SK-N-SH treated with all-trans-retinoic acid at 6 μM for 48 hours (cell line): Measurements from ENCODE around the gene SLC47A2.

ENCODE experiments used
- ATAC-seq: fragments of 200-7000 bp; cut with Tn5 transposase; 3 replicates; pipeline ENCODE4 v1.9.1; 2020; ENCODE audit warnings: mild to moderate bottlenecking, moderate library complexity
- ARNTL ChIP-seq: fragments of 450-650 bp; formaldehyde crosslinking; IDR thresholded peaks from 2 replicates; pipeline ENCODE4 v1.5.0; 2020; ENCODE audit warnings: low read depth, mild to moderate bottlenecking, moderate library complexity, borderline replicate concordance
- BACH2 ChIP-seq: fragments of 250-450 bp; sonication (Bioruptor Pico); IDR thresholded peaks from 2 replicates; pipeline ENCODE4 v1.9.0; 2021; ENCODE audit warnings: mild to moderate bottlenecking, borderline replicate concordance
- CSDC2 ChIP-seq: fragments of 250-450 bp; sonication (Bioruptor Pico); IDR thresholded peaks from 2 replicates; pipeline ENCODE4 v1.5.0; 2020; ENCODE audit warnings: mild to moderate bottlenecking, moderate library complexity
- ESRRG ChIP-seq: fragments of 250-450 bp; sonication (Bioruptor Pico); IDR thresholded peaks from 2 replicates; pipeline ENCODE4 v1.6.1; 2021; ENCODE audit warnings: mild to moderate bottlenecking
- GLIS3 ChIP-seq: fragments of 250-450 bp; sonication (Bioruptor Pico); IDR thresholded peaks from 2 replicates; pipeline ENCODE4 v1.5.0; 2020; ENCODE audit warnings: mild to moderate bottlenecking, moderate library complexity
- OSR1 ChIP-seq: fragments of 250-450 bp; sonication (Bioruptor Pico); IDR thresholded peaks from 2 replicates; pipeline ENCODE4 v1.8.0; 2022; ENCODE audit warnings: moderate library complexity, mild to moderate bottlenecking, inconsistent platforms
- PPARA ChIP-seq: fragments of 250-450 bp; sonication (Bioruptor Pico); IDR thresholded peaks from 2 replicates; pipeline ENCODE4 v1.5.0; 2020; ENCODE audit warnings: mild to moderate bottlenecking, borderline replicate concordance
- RARB ChIP-seq: fragments of 250-450 bp; sonication (Bioruptor Pico); IDR thresholded peaks from 2 replicates; pipeline ENCODE4 v1.8.0; 2021; ENCODE audit warnings: mild to moderate bottlenecking, moderate library complexity
- SNAI2 ChIP-seq: fragments of 250-450 bp; sonication (Bioruptor Pico); IDR thresholded peaks from 2 replicates; pipeline ENCODE4 v1.5.0; 2020; ENCODE audit warnings: mild to moderate bottlenecking, moderate library complexity
- TCF4 ChIP-seq: fragments of 250-450 bp; sonication (Bioruptor Pico); IDR thresholded peaks from 2 replicates; pipeline ENCODE4 v1.8.0; 2021; ENCODE audit warnings: mild to moderate bottlenecking, moderate library complexity, borderline replicate concordance
- TOX ChIP-seq: fragments of 250-450 bp; sonication (Bioruptor Pico); IDR thresholded peaks from 2 replicates; pipeline ENCODE4 v1.8.0; 2021; ENCODE audit warnings: mild to moderate bottlenecking, moderate library complexity, borderline replicate concordance
- ZC3H10 ChIP-seq: fragments of 250-450 bp; sonication (Bioruptor Pico); IDR thresholded peaks from 2 replicates; pipeline ENCODE4 v1.5.1; 2021; ENCODE audit warnings: mild to moderate bottlenecking, moderate library complexity
- ZFP3 ChIP-seq: fragments of 250-450 bp; sonication (Bioruptor Pico); IDR thresholded peaks from 2 replicates; pipeline ENCODE4 v1.5.0; 2020; ENCODE audit warnings: mild to moderate bottlenecking, moderate library complexity
- ZFP30 ChIP-seq: fragments of 450-650 bp; formaldehyde crosslinking; IDR thresholded peaks from 2 replicates; pipeline ENCODE4 v1.5.0; 2022; ENCODE audit warnings: mild to moderate bottlenecking, moderate library complexity
- ZNF565 ChIP-seq: fragments of 450-650 bp; formaldehyde crosslinking; conservative IDR thresholded peaks from 2 replicates; pipeline ENCODE4 v1.5.0; 2020; ENCODE audit warnings: low read depth, mild to moderate bottlenecking, moderate library complexity
- ZNF70 ChIP-seq: fragments of 450-650 bp; formaldehyde crosslinking; IDR thresholded peaks from 2 replicates; pipeline ENCODE4 v1.5.0; 2020; ENCODE audit warnings: mild to moderate bottlenecking, moderate library complexity
- ZNF8 ChIP-seq: fragments of 450-650 bp; formaldehyde crosslinking; IDR thresholded peaks from 2 replicates; pipeline ENCODE4 v1.5.0; 2020; ENCODE audit warnings: mild to moderate bottlenecking, moderate library complexity
- TF ChIP-seq, protein P1 (sequence below): fragments of 250-450 bp; sonication (Bioruptor Pico); IDR thresholded peaks from 2 replicates; pipeline ENCODE4 v1.5.0; 2020; ENCODE audit warnings: mild to moderate bottlenecking, moderate library complexity
- TF ChIP-seq, protein P2 (sequence below): fragments of 250-450 bp; sonication (Bioruptor Pico); IDR thresholded peaks from 2 replicates; pipeline ENCODE4 v1.8.0; 2021; ENCODE audit warnings: low read depth, mild to moderate bottlenecking, moderate library complexity, borderline replicate concordance
- TF ChIP-seq, protein P3 (sequence below): fragments of 250-450 bp; sonication (Bioruptor Pico); IDR thresholded peaks from 2 replicates; pipeline ENCODE4 v1.5.1; 2021; ENCODE audit warnings: mild to moderate bottlenecking, moderate library complexity
- TF ChIP-seq, protein P4 (sequence below): fragments of 250-450 bp; sonication (Bioruptor Pico); IDR thresholded peaks from 2 replicates; pipeline ENCODE4 v1.8.0; 2020; ENCODE audit warnings: mild to moderate bottlenecking, moderate library complexity, borderline replicate concordance
- TF ChIP-seq, protein P5 (sequence below): fragments of 250-450 bp; sonication (Bioruptor Pico); IDR thresholded peaks from 2 replicates; pipeline ENCODE4 v1.5.1; 2020; ENCODE audit warnings: low read depth, mild to moderate bottlenecking, moderate library complexity

The SLC47A2 gene

DNA sequence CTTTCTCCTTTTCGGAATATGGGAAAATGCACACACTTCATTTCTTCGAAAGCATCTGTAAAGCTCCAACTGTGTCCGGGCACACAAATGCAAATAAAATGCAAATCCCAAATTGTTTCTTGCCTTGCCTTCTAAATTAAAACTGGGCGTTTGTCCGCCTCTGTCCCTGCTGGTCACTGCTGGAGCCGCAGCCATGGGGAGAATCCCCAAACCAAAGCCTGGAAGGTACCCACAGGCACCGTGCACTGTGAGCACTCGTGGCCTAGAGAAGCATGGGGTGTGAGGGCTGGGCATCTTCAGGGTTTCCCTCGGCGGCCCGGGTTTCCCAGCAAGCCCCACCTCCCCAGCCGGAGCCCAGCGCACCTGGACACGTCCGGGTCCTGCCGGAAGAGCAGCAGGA lies 2.9 kb downstream of the SLC47A2 start:
- ATAC-seq, result peak; percentile 45; the same call in 2 of the 3 replicates
- TF ChIP-seq, protein P1, sequence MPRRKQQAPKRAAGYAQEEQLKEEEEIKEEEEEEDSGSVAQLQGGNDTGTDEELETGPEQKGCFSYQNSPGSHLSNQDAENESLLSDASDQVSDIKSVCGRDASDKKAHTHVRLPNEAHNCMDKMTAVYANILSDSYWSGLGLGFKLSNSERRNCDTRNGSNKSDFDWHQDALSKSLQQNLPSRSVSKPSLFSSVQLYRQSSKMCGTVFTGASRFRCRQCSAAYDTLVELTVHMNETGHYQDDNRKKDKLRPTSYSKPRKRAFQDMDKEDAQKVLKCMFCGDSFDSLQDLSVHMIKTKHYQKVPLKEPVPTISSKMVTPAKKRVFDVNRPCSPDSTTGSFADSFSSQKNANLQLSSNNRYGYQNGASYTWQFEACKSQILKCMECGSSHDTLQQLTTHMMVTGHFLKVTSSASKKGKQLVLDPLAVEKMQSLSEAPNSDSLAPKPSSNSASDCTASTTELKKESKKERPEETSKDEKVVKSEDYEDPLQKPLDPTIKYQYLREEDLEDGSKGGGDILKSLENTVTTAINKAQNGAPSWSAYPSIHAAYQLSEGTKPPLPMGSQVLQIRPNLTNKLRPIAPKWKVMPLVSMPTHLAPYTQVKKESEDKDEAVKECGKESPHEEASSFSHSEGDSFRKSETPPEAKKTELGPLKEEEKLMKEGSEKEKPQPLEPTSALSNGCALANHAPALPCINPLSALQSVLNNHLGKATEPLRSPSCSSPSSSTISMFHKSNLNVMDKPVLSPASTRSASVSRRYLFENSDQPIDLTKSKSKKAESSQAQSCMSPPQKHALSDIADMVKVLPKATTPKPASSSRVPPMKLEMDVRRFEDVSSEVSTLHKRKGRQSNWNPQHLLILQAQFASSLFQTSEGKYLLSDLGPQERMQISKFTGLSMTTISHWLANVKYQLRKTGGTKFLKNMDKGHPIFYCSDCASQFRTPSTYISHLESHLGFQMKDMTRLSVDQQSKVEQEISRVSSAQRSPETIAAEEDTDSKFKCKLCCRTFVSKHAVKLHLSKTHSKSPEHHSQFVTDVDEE (CRISPR knock-in tag), result no peak
- TF ChIP-seq, protein P2, sequence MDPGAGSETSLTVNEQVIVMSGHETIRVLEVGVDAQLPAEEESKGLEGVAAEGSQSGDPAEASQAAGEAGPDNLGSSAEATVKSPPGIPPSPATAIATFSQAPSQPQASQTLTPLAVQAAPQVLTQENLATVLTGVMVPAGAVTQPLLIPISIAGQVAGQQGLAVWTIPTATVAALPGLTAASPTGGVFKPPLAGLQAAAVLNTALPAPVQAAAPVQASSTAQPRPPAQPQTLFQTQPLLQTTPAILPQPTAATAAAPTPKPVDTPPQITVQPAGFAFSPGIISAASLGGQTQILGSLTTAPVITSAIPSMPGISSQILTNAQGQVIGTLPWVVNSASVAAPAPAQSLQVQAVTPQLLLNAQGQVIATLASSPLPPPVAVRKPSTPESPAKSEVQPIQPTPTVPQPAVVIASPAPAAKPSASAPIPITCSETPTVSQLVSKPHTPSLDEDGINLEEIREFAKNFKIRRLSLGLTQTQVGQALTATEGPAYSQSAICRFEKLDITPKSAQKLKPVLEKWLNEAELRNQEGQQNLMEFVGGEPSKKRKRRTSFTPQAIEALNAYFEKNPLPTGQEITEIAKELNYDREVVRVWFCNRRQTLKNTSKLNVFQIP (CRISPR knock-in tag), result no peak
- TF ChIP-seq, protein P3, sequence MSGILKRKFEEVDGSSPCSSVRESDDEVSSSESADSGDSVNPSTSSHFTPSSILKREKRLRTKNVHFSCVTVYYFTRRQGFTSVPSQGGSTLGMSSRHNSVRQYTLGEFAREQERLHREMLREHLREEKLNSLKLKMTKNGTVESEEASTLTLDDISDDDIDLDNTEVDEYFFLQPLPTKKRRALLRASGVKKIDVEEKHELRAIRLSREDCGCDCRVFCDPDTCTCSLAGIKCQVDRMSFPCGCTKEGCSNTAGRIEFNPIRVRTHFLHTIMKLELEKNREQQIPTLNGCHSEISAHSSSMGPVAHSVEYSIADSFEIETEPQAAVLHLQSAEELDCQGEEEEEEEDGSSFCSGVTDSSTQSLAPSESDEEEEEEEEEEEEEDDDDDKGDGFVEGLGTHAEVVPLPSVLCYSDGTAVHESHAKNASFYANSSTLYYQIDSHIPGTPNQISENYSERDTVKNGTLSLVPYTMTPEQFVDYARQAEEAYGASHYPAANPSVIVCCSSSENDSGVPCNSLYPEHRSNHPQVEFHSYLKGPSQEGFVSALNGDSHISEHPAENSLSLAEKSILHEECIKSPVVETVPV (CRISPR knock-in tag), result no peak
- TF ChIP-seq, protein P4, sequence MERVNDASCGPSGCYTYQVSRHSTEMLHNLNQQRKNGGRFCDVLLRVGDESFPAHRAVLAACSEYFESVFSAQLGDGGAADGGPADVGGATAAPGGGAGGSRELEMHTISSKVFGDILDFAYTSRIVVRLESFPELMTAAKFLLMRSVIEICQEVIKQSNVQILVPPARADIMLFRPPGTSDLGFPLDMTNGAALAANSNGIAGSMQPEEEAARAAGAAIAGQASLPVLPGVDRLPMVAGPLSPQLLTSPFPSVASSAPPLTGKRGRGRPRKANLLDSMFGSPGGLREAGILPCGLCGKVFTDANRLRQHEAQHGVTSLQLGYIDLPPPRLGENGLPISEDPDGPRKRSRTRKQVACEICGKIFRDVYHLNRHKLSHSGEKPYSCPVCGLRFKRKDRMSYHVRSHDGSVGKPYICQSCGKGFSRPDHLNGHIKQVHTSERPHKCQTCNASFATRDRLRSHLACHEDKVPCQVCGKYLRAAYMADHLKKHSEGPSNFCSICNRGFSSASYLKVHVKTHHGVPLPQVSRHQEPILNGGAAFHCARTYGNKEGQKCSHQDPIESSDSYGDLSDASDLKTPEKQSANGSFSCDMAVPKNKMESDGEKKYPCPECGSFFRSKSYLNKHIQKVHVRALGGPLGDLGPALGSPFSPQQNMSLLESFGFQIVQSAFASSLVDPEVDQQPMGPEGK (CRISPR knock-in tag), result no peak
- TF ChIP-seq ZFP3 (CRISPR knock-in tag) (no peak), RARB (CRISPR knock-in tag) (no peak), PPARA (no peak), ZNF8 (CRISPR knock-in tag) (no peak), GLIS3 (CRISPR knock-in tag) (no peak), ZNF70 (CRISPR knock-in tag) (no peak), SNAI2 (CRISPR knock-in tag) (no peak), ZNF565 (CRISPR knock-in tag) (no peak), ZC3H10 (CRISPR knock-in tag) (no peak), ARNTL (CRISPR knock-in tag) (no peak), OSR1 (CRISPR knock-in tag) (no peak), ZFP30 (CRISPR knock-in tag) (no peak), TCF4 (CRISPR knock-in tag) (no peak)

DNA sequence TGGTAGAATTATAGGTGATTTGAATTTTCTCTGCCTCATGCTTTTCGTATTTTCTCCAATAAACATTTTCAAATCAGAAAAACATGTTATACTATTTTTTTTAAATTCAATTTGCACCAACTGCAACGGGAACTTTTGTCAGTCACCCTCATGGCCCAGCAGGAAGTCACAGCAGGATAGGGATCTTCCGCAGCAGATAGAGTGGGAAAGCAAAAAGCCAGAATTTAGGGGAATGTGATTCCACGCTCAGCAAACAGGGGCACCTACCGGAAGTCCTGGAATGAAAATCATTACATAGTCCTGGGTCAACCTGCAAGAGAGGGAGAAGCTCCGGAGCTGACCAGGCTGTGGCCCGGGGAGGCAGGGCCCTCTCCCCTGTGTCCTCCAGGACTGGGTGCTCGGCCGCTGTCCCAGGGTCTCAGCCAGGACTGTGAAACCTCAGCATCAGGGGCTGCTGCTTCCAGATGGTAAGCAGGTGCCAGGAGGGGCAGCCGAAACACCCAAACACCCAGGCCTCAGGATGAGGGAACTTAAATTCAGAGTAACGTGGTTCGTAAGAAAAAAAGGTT lies 3.9 kb downstream of the SLC47A2 start:
- ATAC-seq, result no peak
- TF ChIP-seq BACH2 (no peak), PPARA (no peak), ARNTL (CRISPR knock-in tag) (no peak), TOX (CRISPR knock-in tag) (no peak)

DNA sequence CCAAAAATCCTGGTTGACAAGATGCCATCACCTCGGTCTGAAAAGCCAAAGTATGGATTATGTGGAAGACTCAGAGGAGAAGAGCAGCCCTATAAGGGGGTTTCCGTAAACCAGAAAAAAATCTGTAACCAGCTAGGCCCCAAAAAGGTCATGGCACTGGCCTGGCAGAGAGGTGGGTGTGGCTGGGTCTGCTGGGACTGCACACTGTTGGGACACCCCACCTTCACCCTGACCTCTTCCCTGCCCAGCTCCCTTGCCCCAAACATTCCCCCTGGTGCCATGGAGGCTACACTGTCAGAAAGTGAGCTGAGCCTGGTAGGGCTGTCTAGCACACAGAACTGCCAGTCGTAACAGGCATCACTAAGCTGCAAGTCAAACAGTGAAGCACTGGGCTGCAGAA lies 6.5 kb downstream of the SLC47A2 start:
- ATAC-seq, result no peak
- TF ChIP-seq ZNF8 (CRISPR knock-in tag) (no peak), RARB (CRISPR knock-in tag) (no peak), ESRRG (CRISPR knock-in tag) (no peak), PPARA (no peak)

DNA sequence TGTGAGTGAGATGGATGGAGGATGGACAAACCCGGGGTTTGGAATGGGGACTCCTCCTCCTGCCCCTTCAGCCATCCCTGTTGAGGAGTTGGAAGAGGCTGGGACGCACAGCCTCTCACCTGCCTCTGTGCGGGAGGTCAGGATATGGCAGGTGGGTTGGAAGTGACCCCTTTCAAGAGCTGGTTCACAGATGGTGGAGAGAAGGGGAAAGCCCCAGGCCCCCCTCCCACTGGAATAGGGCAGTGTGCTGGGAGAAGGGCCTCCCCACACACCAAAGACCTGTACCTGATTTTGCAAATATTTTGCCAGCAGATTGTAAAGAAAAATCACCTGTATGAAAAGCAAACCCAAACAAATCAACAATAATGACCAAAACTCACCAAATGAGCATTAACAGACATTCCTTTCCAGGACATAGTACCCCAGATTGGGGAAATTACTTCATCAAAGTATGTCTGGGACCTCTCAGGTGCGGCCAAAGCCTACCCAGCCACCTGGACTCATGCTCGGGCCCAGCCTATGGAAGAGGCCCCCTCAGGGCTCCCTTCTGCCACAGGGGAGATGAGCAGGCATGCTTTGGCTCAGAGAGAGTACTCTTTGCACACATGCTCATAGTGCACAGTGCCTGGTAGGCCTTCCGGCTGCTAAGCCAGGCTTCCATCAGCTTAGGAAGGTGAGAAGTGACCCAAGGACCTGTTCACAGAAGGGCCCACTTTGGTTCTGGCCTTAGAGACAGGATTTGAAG lies 7.8 kb downstream of the SLC47A2 start:
- ATAC-seq, result no peak
- TF ChIP-seq PPARA (no peak), ZNF70 (CRISPR knock-in tag) (no peak), CSDC2 (CRISPR knock-in tag) (no peak), ZNF565 (CRISPR knock-in tag) (no peak), OSR1 (CRISPR knock-in tag) (no peak), TCF4 (CRISPR knock-in tag) (no peak)
- TF ChIP-seq, protein P5, sequence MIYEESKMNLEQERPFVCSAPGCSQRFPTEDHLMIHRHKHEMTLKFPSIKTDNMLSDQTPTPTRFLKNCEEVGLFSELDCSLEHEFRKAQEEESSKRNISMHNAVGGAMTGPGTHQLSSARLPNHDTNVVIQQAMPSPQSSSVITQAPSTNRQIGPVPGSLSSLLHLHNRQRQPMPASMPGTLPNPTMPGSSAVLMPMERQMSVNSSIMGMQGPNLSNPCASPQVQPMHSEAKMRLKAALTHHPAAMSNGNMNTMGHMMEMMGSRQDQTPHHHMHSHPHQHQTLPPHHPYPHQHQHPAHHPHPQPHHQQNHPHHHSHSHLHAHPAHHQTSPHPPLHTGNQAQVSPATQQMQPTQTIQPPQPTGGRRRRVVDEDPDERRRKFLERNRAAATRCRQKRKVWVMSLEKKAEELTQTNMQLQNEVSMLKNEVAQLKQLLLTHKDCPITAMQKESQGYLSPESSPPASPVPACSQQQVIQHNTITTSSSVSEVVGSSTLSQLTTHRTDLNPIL (CRISPR knock-in tag), result no peak
- TF ChIP-seq, all 23 proteins: peak for 0
